Measurements from ENCODE around the gene SERP2.

The SERP2 gene

GRCh38 chr13:44437356-44438233 lies 64.0 kb downstream of the SERP2 start:
- peak; percentile 44 for DNase-seq

- DNase-seq, result no peak
These were observed 64.6 kb downstream of the SERP2 start for GRCh38 chr13:44438234-44438579.

- no peak for DNase-seq
These were observed 65.9 kb downstream of the SERP2 start for GRCh38 chr13:44439452-44440024.

- no peak for DNase-seq
These were observed 66.5 kb downstream of the SERP2 start for GRCh38 chr13:44440046-44440608.
